Activated B cell treated with CpG ODN at 0.5 μM for 24 hours (primary cell): ENCODE measurements around the gene ZSCAN10. TPM values are rescaled to one million over a fixed set of nuclear protein-coding genes. Genes with fewer than 3 reads are reported as not detected.

Source experiments
- ATAC-seq: fragments of 200-7000 bp; cut with Tn5 transposase; one replicate; pipeline ENCODE4 v1.10.0; 2021; ENCODE audit warnings: low read depth, mild to moderate bottlenecking, moderate library complexity
- CTCF ChIA-PET: fragments of 350-600 bp; sonication (Branson Sonifier 250); formaldehyde crosslinking; loops from one replicate; lab custom pipeline; 2021; ENCODE audit warnings: antibody characterized with exemption; lab: Charles Lee
- POLR2A ChIA-PET: fragments of 350-600 bp; sonication (Branson Sonifier 250); formaldehyde crosslinking; loops from one replicate; lab custom pipeline; 2021; ENCODE audit warnings: antibody characterized with exemption; lab: Charles Lee
- DNase-seq: peaks from one replicate; pipeline ENCODE4 v3.0.0; 2022
- H3K27ac Mint-ChIP-seq: one replicate; pipeline ENCODE4 v1.8.0; 2020; ENCODE audit warnings: mixed read lengths
- H3K27me3 Mint-ChIP-seq: one replicate; pipeline ENCODE4 v1.8.0; 2021; ENCODE audit warnings: mixed read lengths
- H3K36me3 Mint-ChIP-seq: one replicate; pipeline ENCODE4 v1.8.0; 2021; ENCODE audit warnings: low read depth, mixed read lengths
- H3K4me1 Mint-ChIP-seq: one replicate; pipeline ENCODE4 v1.8.0; 2021; ENCODE audit warnings: mixed read lengths
- H3K4me3 Mint-ChIP-seq: one replicate; pipeline ENCODE4 v1.8.0; 2020; ENCODE audit warnings: mild to moderate bottlenecking, mixed read lengths
- H3K9me3 Mint-ChIP-seq: one replicate; pipeline ENCODE4 v1.8.0; 2020; ENCODE audit warnings: mixed read lengths
- intact Hi-C: fragments of 100-400 bp; cut with micrococcal nuclease; formaldehyde crosslinking; loops from one replicate; pipeline ENCODE4 v1.15.1; 2024
- total RNA-seq: library from RNA; stranded (reverse); gene quantifications from 2 replicates; pipeline ENCODE4 v1.2.3, GENCODE V29; 2022
- TF ChIP-seq, protein P1 (sequence below): fragments of 200-600 bp; IDR thresholded peaks from one replicate; pipeline ENCODE4 v1.8.0; 2022; ENCODE audit warnings: antibody characterized with exemption, mild to moderate bottlenecking

ZSCAN10 gene
- total RNA-seq, 1 donor from 2014 or later = not detected

DNA sequence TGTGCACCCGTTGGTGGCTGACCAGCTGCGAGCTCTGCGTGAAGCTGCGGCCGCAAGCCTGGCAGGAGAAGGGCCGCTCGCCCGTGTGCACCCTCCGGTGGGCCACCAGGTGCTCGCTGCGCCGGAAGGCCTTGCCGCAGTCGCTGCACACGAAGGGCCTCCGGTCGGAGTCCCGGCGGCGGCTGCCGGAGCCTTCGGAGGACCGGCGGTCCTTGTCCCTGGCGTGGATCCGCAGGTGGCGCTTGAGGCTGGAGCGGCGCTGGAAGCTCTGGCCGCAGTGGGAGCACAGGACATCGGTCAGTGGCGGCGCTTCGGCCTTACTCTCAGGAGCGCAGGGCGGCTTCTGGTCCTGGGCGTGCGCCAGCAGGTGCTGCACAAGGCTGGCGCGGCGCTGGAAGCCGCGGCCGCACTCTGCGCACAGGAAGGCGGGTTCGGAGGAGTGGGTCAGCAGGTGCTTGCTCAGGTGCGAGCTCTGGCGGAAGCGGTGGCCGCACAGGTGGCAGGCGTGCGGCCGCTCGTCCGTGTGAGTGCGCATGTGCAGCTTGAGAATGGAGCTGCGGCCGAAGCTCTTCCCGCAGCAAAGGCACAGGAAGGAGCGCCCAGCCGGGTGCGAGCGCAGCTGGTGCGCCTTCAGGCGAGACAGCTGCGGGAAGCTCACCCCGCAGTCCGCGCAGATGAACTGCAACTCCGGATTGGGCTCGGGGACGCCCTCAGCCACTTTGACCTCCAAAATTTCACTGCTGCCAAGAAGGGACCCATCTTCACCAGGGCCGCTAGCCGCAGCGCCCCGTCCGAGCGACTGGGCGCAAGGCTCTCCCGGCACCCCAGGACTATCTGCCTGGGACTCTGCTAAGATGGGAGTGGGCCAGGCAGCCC is 9.1 kb downstream of the ZSCAN10 start:
- H3K36me3 Mint-ChIP-seq = no peaks in the 10 kb centered on the region
- no peak overlapping the region for H3K27ac Mint-ChIP-seq
- H3K4me1 Mint-ChIP-seq = peaks cover 11% of the 10 kb centered on the region
- ATAC-seq (no peak), DNase-seq (no peak)
- TF ChIP-seq, protein P1, sequence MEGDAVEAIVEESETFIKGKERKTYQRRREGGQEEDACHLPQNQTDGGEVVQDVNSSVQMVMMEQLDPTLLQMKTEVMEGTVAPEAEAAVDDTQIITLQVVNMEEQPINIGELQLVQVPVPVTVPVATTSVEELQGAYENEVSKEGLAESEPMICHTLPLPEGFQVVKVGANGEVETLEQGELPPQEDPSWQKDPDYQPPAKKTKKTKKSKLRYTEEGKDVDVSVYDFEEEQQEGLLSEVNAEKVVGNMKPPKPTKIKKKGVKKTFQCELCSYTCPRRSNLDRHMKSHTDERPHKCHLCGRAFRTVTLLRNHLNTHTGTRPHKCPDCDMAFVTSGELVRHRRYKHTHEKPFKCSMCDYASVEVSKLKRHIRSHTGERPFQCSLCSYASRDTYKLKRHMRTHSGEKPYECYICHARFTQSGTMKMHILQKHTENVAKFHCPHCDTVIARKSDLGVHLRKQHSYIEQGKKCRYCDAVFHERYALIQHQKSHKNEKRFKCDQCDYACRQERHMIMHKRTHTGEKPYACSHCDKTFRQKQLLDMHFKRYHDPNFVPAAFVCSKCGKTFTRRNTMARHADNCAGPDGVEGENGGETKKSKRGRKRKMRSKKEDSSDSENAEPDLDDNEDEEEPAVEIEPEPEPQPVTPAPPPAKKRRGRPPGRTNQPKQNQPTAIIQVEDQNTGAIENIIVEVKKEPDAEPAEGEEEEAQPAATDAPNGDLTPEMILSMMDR = no peak
- POLR2A ChIA-PET = interaction anchor here (0.6 kb wide), 1 partner anchor 61 kb away, joined by 3 read pairs; no protein-coding TSS in a partner anchor
- peaks cover 10% of the 10 kb centered on the region for H3K27me3 Mint-ChIP-seq
- CTCF ChIA-PET = no interaction called here
- no peak overlapping the region for H3K4me3 Mint-ChIP-seq
- intact Hi-C loops = no loop called here
- H3K9me3 Mint-ChIP-seq = no peaks in the 10 kb centered on the region

DNA sequence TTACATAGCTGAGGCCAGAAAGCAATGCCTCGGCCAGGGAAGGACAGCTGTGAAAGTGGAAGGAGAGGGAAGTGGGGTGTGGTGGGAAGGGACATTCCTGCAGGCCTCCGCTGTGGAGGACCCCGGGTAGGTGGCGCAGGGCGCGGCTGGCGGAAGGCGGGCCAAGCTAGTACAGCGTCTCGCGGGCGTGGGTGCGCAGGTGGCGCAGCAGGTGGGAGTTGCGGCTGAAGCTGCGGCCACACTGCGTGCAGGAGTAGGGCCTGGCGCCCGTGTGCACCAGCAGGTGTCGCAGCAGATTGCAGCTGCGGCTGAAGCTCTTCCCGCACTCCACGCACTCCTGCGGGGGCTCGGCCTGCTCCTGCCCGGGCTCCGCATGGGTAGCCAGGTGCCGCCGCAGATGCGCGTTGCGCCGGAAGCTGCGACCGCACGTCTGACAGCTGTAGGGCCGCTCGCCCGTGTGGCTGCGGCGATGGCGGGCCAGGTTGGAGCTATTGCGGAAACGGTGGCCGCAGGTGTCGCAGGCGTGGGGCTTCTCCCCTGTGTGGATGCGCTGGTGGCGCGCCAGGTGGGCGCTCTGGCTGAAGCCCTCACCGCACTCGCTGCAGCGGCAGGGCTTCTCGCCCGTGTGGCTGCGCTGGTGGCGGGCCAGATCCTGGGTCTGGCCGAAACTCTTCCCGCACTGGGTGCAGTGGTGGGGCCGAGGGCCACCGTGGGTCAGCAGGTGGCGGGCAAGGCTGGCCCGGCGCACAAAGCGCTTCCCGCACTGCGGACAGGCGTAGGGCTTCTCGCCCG is 10.0 kb downstream of the ZSCAN10 start:
- Mint-ChIP-seq H3K4me1 (peaks cover 5% of the 10 kb centered on the region), H3K9me3 (no peaks in the 10 kb centered on the region), H3K27me3 (peaks cover 10% of the 10 kb centered on the region), H3K4me3 (no peak overlapping the region), H3K36me3 (no peaks in the 10 kb centered on the region), H3K27ac (no peak overlapping the region)
- TF ChIP-seq, protein P1 = no peak
- no peak for DNase-seq
- ChIA-PET POLR2A (interaction anchor here (0.6 kb wide), 2 partner anchors 62 to 71 kb away, joined by 3 to 12 read pairs; no protein-coding TSS in a partner anchor), CTCF (no interaction called here)
- ATAC-seq = no peak
- intact Hi-C loops = no loop called here

DNA sequence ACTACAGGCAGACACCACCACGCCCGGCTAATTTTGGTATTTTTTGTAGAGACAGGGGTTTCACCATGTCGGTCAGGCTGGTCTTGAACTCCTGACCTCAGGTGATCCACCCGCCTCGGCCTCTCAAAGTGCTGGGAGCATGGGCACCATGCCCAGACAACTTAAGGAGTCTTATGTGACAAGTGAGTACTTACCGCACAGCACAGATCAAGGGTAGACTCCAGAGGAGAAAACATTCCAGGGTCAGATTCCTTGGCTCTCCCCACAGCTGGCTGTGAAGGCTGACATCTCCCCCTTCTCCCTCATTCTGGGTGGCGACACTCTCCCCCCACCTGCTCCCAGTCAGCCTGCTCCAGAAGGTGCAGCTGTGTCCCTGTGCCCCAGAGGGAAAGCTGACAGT is 10.6 kb downstream of the ZSCAN10 start:
- H3K36me3 Mint-ChIP-seq = no peaks in the 10 kb centered on the region
- H3K4me1 Mint-ChIP-seq = peaks cover 5% of the 10 kb centered on the region
- POLR2A ChIA-PET = interaction anchor here (0.6 kb wide), 1 partner anchor 72 kb away, joined by 12 read pairs; no protein-coding TSS in a partner anchor
- CTCF ChIA-PET = no interaction called here
- H3K9me3 Mint-ChIP-seq = no peaks in the 10 kb centered on the region
- H3K4me3 Mint-ChIP-seq = no peak overlapping the region
- H3K27me3 Mint-ChIP-seq = peaks cover 10% of the 10 kb centered on the region
- ATAC-seq (no peak), DNase-seq (no peak)
- intact Hi-C loops = no loop called here
- TF ChIP-seq, protein P1 = no peak
- H3K27ac Mint-ChIP-seq = no peak overlapping the region

DNA sequence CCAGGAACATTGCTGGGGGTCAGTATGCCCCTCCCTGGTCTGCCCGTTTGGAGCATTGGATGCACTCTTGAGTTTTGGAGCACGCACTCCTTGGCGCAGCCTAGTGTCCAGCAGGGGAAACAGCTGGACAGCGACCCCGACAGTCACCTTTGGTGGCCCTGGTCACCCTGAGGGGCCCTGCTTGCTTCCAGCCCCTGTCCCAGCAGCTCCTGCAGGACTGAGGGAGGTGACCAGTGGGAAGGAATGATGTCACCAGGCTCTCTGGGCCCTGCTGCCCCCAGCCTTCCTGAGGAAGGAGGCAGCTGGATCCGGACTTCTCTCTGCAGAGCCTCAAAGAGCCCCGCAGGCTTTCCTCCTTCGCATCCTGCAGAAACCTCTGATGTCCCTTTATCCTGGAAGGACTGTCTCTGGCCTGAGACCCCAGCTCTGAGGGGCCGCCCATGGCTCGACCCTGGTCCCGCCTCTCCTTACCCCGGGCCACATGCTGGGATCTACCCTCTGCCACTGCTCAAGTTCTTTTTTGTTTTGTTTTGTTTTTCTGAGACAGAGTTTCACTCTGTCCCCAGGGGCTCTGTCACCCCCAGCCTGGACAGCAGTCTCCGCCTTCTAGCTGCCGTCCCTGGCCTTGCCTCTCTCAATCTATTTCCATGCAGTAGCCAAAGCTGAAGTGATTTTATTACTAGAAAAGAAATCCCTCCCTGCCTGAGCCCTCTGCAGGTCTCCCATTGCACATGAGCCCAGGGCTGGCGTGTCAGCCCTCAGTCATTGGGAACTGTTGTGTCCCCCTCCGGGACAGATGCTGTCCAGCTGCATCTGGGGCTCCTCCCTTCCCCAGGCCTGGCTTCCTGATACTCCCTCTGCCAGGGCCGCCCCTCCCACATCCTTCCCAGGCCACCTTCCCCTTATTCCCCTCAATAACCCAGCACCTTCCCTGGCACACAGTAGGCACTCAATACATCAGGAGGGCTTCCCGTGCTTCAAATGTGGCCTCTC is 11.6 kb downstream of the ZSCAN10 start:
- TF ChIP-seq, protein P1 = no peak
- intact Hi-C loops = no loop called here
- no peaks in the 10 kb centered on the region for H3K36me3 Mint-ChIP-seq
- DNase-seq = no peak
- no peak for ATAC-seq
- H3K4me3 Mint-ChIP-seq = no peak overlapping the region
- POLR2A ChIA-PET = no interaction called here
- peaks cover 5% of the 10 kb centered on the region for H3K4me1 Mint-ChIP-seq
- CTCF ChIA-PET = no interaction called here
- peaks cover 10% of the 10 kb centered on the region for H3K27me3 Mint-ChIP-seq
- H3K9me3 Mint-ChIP-seq = no peaks in the 10 kb centered on the region
- H3K27ac Mint-ChIP-seq = no peak overlapping the region
